Stomach smooth muscle (tissue), 2 donors: ENCODE data around the gene TSPAN14.

Experiments
- H3K27ac ChIP-seq: one replicate; pipeline ENCODE4 v1.7.0; 2013; ENCODE audit warnings: mild to moderate bottlenecking, low read length, inconsistent platforms
- H3K27me3 ChIP-seq, 2 donors: one replicate each; pipeline ENCODE4 v1.7.0; 2013; ENCODE audit warnings: low read length in 2 of 2; ENCODE audit not compliant: insufficient read depth in 2 of 2, control insufficient read depth in 1 of 2
- H3K36me3 ChIP-seq, 2 donors: one replicate each; pipeline ENCODE4 v1.7.0; 2013; ENCODE audit warnings: low read length in 2 of 2; ENCODE audit not compliant: control insufficient read depth in 2 of 2, insufficient read depth in 2 of 2
- H3K4me1 ChIP-seq: one replicate; pipeline ENCODE4 v1.7.0; 2013; ENCODE audit warnings: low read length; ENCODE audit not compliant: control insufficient read depth, insufficient read depth
- H3K4me3 ChIP-seq, 2 donors: one replicate each; pipeline ENCODE4 v1.7.0; 2013; ENCODE audit warnings: low read length in 2 of 2
- H3K9ac ChIP-seq, 2 donors: one replicate each; pipeline ENCODE4 v1.7.0; 2013; ENCODE audit warnings: low read length in 2 of 2, mild to moderate bottlenecking in 1 of 2
- H3K9me3 ChIP-seq, 2 donors: one replicate each; pipeline ENCODE4 v1.7.0; 2013; ENCODE audit warnings: low read length in 2 of 2; ENCODE audit not compliant: control insufficient read depth in 2 of 2
- donor health status: healthy.
- donor health status: Pancreatic carcinoma.

TSPAN14 gene

GRCh38 chr10:80554050-80554449 lies 99.9 kb downstream of the TSPAN14 start:
- Histone ChIP-seq H3K4me1 (no peaks in the 10 kb centered on the region), H3K4me3 (no peak overlapping the region), H3K9ac (no peak overlapping the region), H3K27ac (no peak overlapping the region), H3K9me3 (no peaks in the 10 kb centered on the region), H3K27me3 (no peaks in the 10 kb centered on the region), H3K36me3 (no peaks in the 10 kb centered on the region)

- Histone ChIP-seq H3K27me3 (no peaks in the 10 kb centered on the region), H3K9me3 (no peaks in the 10 kb centered on the region), H3K36me3 (no peaks in the 10 kb centered on the region), H3K27ac (no peak overlapping the region), H3K4me3 (no peak overlapping the region), H3K9ac (no peak overlapping the region), H3K4me1 (no peaks in the 10 kb centered on the region)
Observed at GRCh38 chr10:80555415-80555814, 101.3 kb downstream of the TSPAN14 start.

GRCh38 chr10:80561950-80562349 lies 107.8 kb downstream of the TSPAN14 start:
- Histone ChIP-seq H3K36me3 (no peaks in the 10 kb centered on the region), H3K4me3 (no peak overlapping the region), H3K9me3 (no peaks in the 10 kb centered on the region), H3K27me3 (no peaks in the 10 kb centered on the region), H3K9ac (no peak overlapping the region), H3K4me1 (no peaks in the 10 kb centered on the region), H3K27ac (no peak overlapping the region)

DNA sequence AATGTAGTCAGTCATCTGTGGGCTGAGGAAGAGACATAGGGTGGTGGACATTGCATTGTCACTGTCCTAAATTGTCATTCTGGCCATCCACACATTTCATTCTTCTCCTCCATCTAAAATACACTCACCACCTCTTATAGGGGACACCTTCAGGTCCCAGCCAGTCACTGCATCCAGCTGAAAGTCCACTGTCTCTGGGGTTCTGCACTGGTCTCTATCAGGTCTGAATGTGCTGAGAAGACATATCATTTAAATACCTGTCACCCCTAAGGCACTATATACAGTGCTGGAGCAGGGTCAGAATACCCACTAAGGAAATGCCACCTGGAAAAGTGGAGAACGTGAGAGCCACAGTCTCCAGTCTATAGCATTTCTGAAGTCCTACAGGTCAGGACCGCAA lies 113.2 kb downstream of the TSPAN14 start:
- H3K9ac ChIP-seq = no peak overlapping the region

DNA sequence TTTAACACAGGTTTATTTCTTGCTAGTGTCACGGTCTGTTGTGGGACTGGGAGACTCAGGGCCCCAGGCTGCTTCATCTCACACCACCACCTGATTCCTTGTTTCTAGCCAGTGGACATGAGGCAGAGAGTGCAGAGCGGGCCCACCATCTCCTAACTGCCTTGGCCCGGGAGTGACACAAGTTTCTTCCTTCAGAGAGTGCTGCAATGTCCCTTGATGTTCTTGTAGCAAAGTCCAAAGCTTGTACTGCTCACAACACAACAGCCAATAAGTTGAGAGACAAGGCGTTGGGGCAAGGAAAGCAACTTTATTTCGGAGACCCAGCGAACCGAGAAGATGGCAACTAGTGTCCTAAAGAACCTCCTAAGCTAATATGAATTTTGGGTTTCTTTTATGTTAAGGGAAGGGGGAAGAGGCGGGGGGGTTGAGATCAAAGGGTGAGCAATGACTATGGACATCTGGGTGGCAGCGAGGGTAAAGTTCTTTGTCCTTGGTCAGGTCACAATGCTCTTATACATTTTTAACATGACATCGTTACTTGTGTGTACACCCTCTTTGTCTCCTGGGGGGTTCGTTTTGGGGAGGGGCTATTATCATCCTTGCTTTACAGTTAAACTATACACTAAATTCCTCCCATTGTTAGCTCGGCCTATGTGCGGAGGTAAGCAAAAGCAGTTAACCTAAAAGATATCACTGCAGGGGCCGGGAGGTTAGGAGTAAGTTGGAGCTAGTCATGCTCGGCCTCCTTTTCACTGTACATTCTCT lies 115.2 kb downstream of the TSPAN14 start:
- H3K9me3 ChIP-seq = no peaks in the 10 kb centered on the region
- H3K27ac ChIP-seq = no peak overlapping the region
- no peak overlapping the region for H3K4me3 ChIP-seq
- no peak overlapping the region for H3K9ac ChIP-seq
- no peaks in the 10 kb centered on the region for H3K36me3 ChIP-seq
- no peaks in the 10 kb centered on the region for H3K4me1 ChIP-seq
- H3K27me3 ChIP-seq = peaks cover 0 to 3% of the 10 kb centered on the region in 2 donors

More for the DNA sequence above, 113.2 kb downstream of the TSPAN14 start:
- Histone ChIP-seq H3K4me3 (no peak overlapping the region), H3K27me3 (peaks cover 0 to 3% of the 10 kb centered on the region in 2 donors), H3K4me1 (no peaks in the 10 kb centered on the region), H3K27ac (no peak overlapping the region), H3K36me3 (no peaks in the 10 kb centered on the region), H3K9me3 (no peaks in the 10 kb centered on the region)

DNA sequence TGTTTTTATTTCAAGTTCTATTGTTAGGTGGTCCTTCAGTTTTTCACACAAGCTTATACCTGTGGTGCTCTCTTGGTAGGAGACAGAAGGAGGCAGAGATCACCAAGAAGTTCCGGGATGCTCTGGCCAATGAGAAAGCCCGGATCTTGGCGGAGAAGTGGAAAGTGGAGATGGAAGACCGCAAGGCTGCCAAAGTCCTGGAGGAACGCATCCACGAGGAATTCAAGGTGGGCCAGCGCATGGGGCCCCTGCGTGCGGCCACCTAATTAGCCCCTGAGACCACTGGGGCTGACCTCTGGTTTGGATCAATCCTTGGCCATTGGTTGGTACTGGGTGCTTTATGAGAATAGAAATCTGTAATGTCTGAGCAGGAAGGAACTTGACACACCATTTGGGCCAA lies 117.2 kb downstream of the TSPAN14 start:
- H3K4me3 ChIP-seq = no peak overlapping the region
- no peaks in the 10 kb centered on the region for H3K36me3 ChIP-seq
- no peak overlapping the region for H3K27ac ChIP-seq
- no peaks in the 10 kb centered on the region for H3K4me1 ChIP-seq
- peaks cover 0 to 3% of the 10 kb centered on the region in 2 donors for H3K27me3 ChIP-seq
- H3K9ac ChIP-seq = no peak overlapping the region
- H3K9me3 ChIP-seq = no peaks in the 10 kb centered on the region

DNA sequence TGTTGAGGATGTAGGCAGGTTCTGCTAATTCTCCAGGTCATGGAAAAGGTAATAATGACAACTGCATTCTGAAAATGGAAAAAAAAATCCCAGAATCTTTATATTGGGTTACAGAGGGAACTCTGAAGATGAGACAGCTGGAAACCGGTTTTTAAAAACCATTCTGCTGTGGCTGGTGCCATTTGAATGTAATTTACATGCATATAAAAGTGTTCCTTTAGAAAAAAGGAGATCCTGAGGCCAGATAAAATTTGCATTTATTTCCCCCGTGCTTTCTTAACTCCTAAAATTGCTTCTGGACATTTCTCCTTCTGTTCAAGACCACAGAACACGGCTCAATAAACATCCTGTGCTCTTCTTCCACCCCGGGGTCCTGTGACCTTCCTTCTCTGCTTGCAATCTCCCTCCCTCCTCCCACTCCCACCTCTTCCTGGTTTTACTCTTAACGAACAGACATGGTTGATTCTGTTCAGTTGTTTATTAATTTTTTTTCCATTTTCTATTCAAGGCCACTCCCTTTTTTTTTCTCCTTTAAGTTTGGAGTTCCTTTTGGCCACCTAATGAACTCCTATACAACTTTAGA lies 125.2 kb downstream of the TSPAN14 start:
- Histone ChIP-seq H3K4me3 (no peak overlapping the region), H3K9ac (no peak overlapping the region), H3K27me3 (peaks cover 0 to 5% of the 10 kb centered on the region in 2 donors), H3K4me1 (no peaks in the 10 kb centered on the region), H3K27ac (no peak overlapping the region), H3K9me3 (peaks cover 3 to 5% of the 10 kb centered on the region in 2 donors), H3K36me3 (no peaks in the 10 kb centered on the region)

DNA sequence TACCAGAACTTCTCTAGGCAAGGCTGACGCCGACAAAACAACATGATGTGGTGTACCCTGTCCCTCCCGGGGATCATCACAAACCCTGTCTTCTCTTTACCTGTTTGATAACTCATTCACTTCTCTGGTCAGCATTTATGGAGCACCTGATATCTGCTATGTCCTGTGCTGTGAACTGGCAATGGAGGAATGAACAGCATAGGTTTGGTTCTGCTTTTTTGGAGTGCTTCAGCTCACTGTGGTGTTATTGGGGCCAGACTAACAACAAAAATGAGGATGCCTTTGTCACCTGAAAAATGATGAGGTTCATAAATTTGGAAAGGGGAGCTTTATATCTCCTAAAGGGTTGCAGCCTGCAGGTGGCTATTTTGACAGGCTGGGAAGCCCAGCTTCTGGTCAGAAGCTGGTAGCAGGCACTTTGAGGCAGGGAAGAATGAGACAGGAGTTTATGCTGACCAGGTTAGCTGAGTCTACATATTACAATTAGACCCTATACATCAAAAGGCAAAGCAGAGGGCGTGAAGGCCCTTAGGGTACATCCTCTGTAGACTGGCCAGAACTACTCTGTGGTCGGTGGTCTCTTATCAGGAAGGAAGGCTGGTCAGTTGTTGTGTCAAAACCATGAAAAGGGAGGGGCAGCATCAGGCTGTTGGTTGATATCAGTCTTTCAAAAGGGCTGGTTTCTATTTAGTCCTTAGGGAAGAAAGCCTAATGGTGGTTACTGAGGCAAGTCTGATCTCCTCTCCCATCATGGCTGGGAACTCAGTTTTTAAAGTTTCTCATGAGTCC lies 125.9 kb downstream of the TSPAN14 start:
- Histone ChIP-seq H3K27me3 (peaks cover 0 to 5% of the 10 kb centered on the region in 2 donors), H3K4me1 (no peaks in the 10 kb centered on the region), H3K9ac (no peak overlapping the region), H3K4me3 (no peak overlapping the region), H3K27ac (no peak overlapping the region), H3K36me3 (no peaks in the 10 kb centered on the region), H3K9me3 (peaks cover 3 to 5% of the 10 kb centered on the region in 2 donors)

- Histone ChIP-seq H3K36me3 (no peaks in the 10 kb centered on the region), H3K27me3 (peaks cover 0 to 5% of the 10 kb centered on the region in 2 donors), H3K4me3 (no peak overlapping the region), H3K27ac (no peak overlapping the region), H3K9ac (no peak overlapping the region), H3K4me1 (no peaks in the 10 kb centered on the region), H3K9me3 (peaks cover 3 to 5% of the 10 kb centered on the region in 2 donors)
Observed at GRCh38 chr10:80580638-80581468, 126.7 kb downstream of the TSPAN14 start.

- Histone ChIP-seq H3K27ac (no peak overlapping the region), H3K27me3 (peaks cover 0 to 5% of the 10 kb centered on the region in 2 donors), H3K4me1 (no peaks in the 10 kb centered on the region), H3K36me3 (no peaks in the 10 kb centered on the region), H3K9me3 (peaks cover 3 to 5% of the 10 kb centered on the region in 2 donors), H3K4me3 (no peak overlapping the region), H3K9ac (no peak overlapping the region)
Observed at GRCh38 chr10:80581469-80581835, 127.3 kb downstream of the TSPAN14 start.
